Measurements from ENCODE around the gene NPIPA5.
"Not testable (repeated sequence)": the region's sequence is repeated elsewhere in the genome, so short reads cannot be mapped to it uniquely, and the experiment has no call there.

The NPIPA5 gene

DNA sequence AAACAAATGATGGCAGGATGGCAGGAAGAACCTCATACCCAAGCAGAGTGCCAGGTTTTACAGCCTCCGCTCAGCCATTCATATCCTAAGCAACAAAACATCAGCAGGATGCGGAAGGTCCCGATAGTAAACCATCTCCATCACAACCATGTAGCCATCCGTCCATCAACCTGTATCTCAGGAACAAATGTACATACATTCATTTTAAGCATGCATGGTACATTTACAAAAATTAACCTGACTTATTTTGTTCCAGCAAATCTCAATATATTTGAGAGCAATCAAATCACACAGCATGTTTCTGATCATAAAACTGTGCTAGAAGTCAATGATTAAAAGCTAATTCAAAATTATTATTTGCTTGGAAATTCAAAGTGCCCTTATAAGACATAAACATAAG, at the start of gene NPIPA5:
TSS of gene NPIPA5 (minus strand) at position 101 of the 400 bp plus-strand sequence. CDS start at position 101, 0 bp downstream.
- DNase-seq (ENCODE audit: low read depth) = not testable (repeated sequence)

- peak; percentile 14 for DNase-seq (ENCODE audit: low read depth)
Observed at GRCh38 chr16:15427648-15428239, 49.6 kb upstream of the NPIPA5 start.

DNA sequence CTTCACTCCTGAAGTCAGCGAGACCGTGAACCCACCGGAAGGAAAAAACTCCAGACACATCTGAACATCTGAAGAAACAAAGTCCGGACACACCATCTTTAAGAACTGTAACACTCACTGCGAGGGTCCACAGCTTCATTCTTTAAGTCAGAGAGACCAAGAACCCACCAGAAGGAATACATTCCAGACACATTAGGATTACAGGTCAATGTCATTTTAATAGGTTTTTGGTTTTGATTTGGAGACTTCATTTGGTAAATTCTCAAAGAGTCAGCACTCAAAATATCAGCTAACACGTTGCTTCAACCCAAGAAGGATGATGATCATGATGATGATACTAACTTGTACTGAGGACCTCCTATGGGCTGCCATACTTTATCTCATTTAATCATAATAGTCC, 48.7 kb upstream of the NPIPA5 start:
- no peak for DNase-seq (ENCODE audit: low read depth)

- no peak for DNase-seq (ENCODE audit: low read depth)
Observed at GRCh38 chr16:15425861-15426260, 47.8 kb upstream of the NPIPA5 start.

- no peak for DNase-seq (ENCODE audit: low read depth)
Observed at GRCh38 chr16:15422222-15422621, 44.1 kb upstream of the NPIPA5 start.

- not testable (repeated sequence) for DNase-seq (ENCODE audit: low read depth)
Observed at GRCh38 chr16:15421696-15422095, 43.6 kb upstream of the NPIPA5 start.

GRCh38 chr16:15418206-15418605, 40.1 kb upstream of the NPIPA5 start:
- DNase-seq (ENCODE audit: low read depth) = no peak

DNA sequence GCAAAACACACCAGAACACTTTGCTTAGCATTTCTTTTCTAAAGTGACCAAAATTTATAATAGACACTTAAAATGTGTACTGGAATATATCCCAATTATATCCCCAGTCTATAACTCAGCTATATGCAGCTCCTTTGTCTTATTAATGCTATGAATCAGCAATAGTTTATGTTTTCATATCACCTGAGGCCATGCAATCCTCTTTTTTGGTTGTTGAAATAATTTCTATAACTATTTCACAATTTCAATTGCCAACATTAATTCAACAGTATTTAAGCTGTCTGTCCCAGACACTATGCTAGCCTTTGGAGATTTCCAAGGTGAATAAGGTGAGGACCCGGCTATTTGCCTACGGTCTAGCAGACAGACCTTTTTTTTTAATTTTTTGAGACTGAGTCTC, 39.1 kb upstream of the NPIPA5 start:
- no peak for DNase-seq (ENCODE audit: low read depth)

- no peak for DNase-seq (ENCODE audit: low read depth)
Observed at GRCh38 chr16:15415511-15415985, 37.5 kb upstream of the NPIPA5 start.

DNA sequence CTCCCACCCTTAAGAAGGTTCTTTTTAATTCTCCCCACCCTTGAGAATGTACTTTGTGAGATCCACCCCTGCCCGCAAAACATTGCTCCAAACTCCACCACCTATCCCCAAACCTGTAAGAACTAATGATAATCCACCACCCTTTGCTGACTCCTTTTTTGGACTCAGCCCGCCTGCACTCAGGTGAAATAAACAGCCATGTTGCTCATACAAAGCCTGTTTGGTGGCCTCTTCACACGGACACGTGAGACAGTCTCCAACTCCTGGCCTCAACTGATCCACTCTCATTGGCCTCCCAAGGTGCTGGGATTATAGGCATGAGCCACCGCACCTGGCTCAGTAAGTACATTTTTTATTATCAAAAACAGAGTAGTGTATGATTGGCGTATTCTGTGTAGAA, 31.4 kb upstream of the NPIPA5 start:
- not testable (repeated sequence) for DNase-seq (ENCODE audit: low read depth)

GRCh38 chr16:15407756-15408155, 29.7 kb upstream of the NPIPA5 start:
- not testable (repeated sequence) for DNase-seq (ENCODE audit: low read depth)

DNA sequence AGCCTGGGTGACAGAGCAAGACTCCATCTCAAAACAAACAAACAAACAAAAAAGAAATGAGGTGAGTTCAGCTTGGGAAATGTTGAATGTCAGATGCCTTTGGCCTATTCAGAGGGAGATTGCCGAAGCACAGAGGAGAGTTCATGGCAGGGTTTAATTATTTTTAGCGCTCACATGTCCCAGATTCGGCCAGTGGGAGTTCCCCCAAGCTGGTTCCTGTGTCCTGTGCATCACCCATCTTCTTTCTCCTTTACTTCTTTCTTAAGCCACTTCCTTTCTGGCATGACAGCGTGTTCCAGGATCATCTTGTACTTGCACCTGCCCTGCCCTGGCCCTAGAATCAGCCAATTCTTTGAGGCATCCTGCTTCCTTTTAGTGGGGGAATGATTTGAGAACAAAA, 26.7 kb upstream of the NPIPA5 start:
- no peak for DNase-seq (ENCODE audit: low read depth)

- DNase-seq (ENCODE audit: low read depth) = not testable (repeated sequence)
Observed at GRCh38 chr16:15404091-15404490, 26.0 kb upstream of the NPIPA5 start.

- DNase-seq (ENCODE audit: low read depth) = no peak
Observed at GRCh38 chr16:15403392-15403995, 25.4 kb upstream of the NPIPA5 start.

DNA sequence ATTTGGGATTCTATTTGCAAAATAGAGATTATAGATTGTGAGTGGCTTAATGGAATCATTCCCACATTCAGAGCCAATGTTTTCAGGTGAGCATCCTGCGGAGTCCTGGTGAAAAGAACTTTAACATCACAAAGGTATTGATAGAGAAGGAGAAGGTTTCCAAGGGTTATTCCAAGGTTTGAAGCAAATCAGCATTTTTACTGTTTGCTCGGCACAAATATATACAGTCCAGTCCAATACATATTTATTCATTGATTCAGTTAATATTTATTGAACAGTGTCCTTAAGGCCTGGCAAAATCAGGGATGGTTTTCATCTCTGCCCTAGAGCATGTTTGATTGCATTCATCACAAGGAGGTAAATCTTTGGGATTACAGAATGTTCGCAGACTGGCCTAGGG, 23.9 kb upstream of the NPIPA5 start:
- no peak for DNase-seq (ENCODE audit: low read depth)

DNA sequence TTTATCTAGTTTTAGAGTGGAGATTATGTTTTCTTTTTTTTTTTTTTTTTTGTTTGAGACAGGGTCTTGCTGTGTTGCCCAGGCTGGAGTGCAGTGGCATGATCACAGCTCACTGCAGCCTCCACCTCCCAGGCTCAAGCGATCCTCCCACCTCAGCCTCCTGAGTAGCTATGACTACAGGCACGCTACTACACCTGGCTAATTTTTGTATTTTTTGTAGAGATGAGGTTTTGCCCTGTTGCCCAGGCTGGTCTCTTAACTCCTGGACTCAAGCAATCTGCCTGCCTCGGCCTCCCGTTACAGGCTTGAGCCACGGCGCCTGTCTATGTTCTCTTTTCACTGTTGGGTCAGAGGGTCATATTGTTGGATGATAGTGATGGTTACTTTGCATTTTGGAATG, 22.2 kb upstream of the NPIPA5 start:
- DNase-seq (ENCODE audit: low read depth) = not testable (repeated sequence)

DNA sequence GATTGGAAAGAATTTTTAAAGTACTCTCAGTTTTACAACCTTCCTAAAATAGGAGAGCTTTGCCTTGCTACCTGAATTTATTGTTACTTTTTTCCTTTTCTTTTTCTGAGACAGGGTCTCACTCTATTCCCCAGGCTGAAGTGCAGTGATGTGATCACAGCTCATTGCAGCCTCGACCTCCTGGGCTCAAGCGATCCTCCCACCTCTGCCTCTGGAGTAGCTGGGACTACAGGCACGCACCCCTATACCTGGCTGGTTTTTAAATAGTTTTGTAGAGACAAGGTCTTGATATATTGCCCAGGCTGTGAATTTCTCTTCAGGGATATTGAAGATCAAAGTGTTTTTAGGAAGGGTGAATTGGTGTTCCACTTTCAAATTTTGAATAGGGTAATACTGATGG, 21.2 kb upstream of the NPIPA5 start:
- no peak for DNase-seq (ENCODE audit: low read depth)

DNA sequence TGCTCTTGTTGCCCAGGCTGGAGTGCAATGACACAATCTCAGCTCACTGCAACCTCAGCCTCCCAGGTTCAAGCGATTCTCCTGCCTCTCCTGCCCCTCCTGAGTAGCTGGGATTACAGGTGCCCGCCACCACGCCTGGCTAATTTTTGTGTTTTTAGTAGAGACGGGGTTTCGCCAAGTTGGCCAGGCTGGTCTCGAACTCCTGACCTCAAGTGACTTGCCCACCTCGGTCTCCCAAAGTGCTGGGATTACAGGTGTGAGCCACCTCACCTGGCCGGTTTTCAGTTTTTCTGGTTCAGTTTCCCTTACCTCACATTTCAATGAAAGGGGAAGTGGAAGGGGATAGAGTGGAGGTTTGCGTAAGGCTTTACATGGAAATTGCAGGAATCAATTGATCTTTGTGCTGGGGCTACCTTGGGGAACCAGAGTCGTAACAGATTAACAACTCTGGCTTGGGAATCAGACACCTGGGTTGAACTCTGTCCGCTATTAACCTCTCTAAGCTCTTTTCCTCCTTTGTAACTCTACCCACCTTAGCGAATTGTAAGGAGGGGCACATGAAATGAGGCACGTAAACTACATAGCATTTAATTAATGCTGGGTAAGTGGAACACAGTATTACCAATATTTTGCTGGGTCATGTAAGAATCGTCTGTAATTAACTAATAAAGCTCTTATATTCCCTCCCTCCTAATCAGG, 20.7 kb upstream of the NPIPA5 start:
- no peak for DNase-seq (ENCODE audit: low read depth)

DNA sequence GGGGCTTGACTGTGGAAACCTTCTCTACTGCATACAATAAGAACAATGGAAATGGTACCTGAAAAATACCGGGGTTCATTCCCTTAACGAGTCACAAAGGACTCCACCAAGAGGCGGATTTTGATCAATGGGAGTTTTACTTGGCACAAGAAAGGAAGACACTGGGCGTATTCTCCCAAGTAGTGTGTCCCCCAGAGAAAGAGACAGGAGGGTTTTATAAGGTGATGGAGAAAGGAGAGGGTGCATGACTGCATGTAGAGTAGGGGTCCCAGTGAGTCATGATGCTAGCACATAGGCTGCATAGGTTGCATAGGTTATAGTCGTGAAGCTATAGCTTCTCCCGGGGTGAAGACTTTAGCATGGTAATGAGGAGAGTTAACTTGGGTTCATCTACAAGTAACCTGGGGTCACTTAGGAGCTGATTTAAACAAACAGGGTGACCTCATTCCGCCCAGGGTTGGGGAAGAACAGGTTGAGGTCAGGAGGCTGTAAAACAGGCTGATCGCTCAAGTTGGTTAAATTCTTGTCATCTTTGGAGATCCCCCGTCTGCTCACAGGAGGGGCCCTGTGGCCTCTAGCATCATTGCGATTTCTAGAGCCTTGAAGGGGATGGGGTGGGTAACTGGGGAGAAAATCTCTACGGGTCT, 19.0 kb upstream of the NPIPA5 start:
- no peak for DNase-seq (ENCODE audit: low read depth)

DNA sequence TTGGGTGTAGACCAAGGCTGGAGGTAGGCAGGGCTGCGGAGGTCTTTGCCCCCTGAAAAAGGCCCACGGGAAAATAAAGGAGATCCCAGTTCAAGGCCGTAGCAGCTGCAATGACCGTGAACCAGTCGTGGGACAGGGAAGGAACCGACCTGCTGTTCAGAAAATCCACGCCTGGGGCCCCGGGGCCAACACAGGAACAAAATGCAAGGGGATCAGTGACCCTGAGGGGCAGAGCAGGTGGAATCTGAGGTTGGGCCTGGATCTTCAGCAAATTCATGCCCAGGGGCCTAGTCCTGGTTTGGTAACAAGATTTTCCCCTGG, 18.4 kb upstream of the NPIPA5 start:
- DNase-seq (ENCODE audit: low read depth) = not testable (repeated sequence)

DNA sequence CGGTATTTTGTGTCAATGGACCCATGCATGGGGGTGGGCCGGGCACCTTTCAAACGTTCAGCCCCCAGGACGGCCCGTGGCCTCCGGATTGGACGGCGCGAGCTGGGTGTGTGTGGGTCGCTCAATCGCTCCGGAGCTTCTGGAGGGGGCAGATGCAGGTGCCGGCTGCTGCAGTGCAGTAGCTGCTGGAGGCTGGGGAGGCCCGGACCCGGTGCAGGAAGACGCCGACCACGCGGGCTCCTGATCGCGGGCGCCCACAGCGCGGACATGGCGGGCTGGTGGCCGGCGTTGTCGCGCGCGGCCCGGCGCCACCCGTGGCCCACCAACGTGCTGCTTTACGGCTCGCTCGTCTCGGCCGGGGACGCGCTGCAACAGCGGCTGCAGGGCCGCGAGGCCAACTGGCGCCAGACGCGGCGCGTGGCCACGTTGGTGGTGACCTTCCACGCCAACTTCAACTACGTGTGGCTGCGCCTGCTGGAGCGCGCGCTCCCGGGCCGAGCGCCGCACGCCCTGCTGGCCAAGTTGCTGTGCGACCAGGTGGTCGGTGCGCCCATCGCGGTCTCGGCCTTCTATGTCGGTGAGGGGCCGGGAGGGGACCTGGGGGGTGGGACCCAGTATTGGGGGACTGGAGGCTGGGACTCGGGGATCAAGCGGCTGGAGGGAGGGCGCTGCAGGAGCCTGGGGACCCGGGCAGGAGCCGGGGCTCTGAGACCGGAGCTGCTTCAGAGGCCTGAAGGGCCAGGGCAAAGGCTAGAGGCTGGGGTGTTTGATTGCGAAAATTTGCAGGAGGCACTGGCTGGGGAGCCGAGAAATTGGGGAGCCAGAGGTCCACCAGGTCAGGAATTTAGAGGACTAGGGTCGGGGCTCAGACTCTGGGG, 17.8 kb upstream of the NPIPA5 start, which contains the start of gene MPV17L:
TSS of gene MPV17L (plus strand) at position 124 of the 878 bp plus-strand sequence. CDS start at position 268, 144 bp downstream.
- DNase-seq (ENCODE audit: low read depth) = not testable (repeated sequence)

- not testable (repeated sequence) for DNase-seq (ENCODE audit: low read depth)
Observed at GRCh38 chr16:15393025-15393424, 14.9 kb upstream of the NPIPA5 start.
